IMR-90 (cell line): ENCODE data around the gene PPFIBP2. TPM values are rescaled to one million over a fixed set of nuclear protein-coding genes. Genes with fewer than 3 reads are reported as not detected.

ENCODE experiments used
- ATAC-seq: fragments of 200-7000 bp; cut with Tn5 transposase; 2 replicates; pipeline ENCODE4 v1.9.1; 2020; ENCODE audit warnings: low read depth, mild to moderate bottlenecking, moderate library complexity
- BruUV-seq: library from RNA; stranded (reverse); fragments of 400-500 nt; replicated peaks from 2 replicates; lab custom pipeline; 2021; lab: Mats Ljungman, UMichigan
- CTCF ChIA-PET: fragments of 300-600 bp; formaldehyde crosslinking; extraction: SDS; loops from one replicate; lab custom pipeline; 2021; ENCODE audit warnings: antibody characterized with exemption; lab: Yijun Ruan, JAX
- POLR2A ChIA-PET: fragments of 300-600 bp; sonication (Branson Sonifier 250); formaldehyde crosslinking; loops from one replicate; lab custom pipeline; 2022; ENCODE audit warnings: antibody characterized with exemption; ENCODE audit not compliant: unreplicated experiment; lab: Charles Lee
- DNase-seq: peaks from one replicate; pipeline ENCODE4 v3.0.0; 2013
- H2AFZ ChIP-seq: replicated peaks from 2 replicates; pipeline ENCODE3; 2013; ENCODE audit warnings: low read length, mild to moderate bottlenecking; ENCODE audit not compliant: poor library complexity
- H2AK5ac ChIP-seq: 2 replicates; pipeline ENCODE4 v1.6.1; 2013; ENCODE audit warnings: low read depth, low read length, inconsistent platforms
- H2AK9ac ChIP-seq: replicated peaks from 2 replicates; pipeline ENCODE3; 2013; ENCODE audit warnings: mild to moderate bottlenecking, low read depth, low read length, moderate library complexity; ENCODE audit not compliant: poor library complexity
- H2BK120ac ChIP-seq: 2 replicates; pipeline ENCODE4 v1.6.1; 2013; ENCODE audit warnings: low read depth, low read length, inconsistent platforms
- H2BK15ac ChIP-seq: 3 replicates; pipeline ENCODE4 v1.6.1; 2013; ENCODE audit warnings: low read depth, low read length, inconsistent platforms
- H2BK20ac ChIP-seq: 2 replicates; pipeline ENCODE4 v1.6.1; 2013; ENCODE audit warnings: low read depth, mild to moderate bottlenecking, inconsistent platforms, low read length, moderate library complexity
- H2BK5ac ChIP-seq: 2 replicates; pipeline ENCODE4 v1.6.1; 2013; ENCODE audit warnings: mild to moderate bottlenecking, low read depth, low read length, inconsistent platforms; ENCODE audit not compliant: poor library complexity, severe bottlenecking
- H3K14ac ChIP-seq: replicated peaks from 2 replicates; pipeline ENCODE4 v1.6.1; 2013; ENCODE audit warnings: low read depth, low read length, inconsistent platforms
- H3K18ac ChIP-seq: 2 replicates; pipeline ENCODE4 v1.6.1; 2013; ENCODE audit warnings: low read depth, low read length, control low read depth
- H3K23ac ChIP-seq: 2 replicates; pipeline ENCODE4 v1.6.1; 2013; ENCODE audit warnings: low read depth, low read length, inconsistent platforms
- H3K27ac ChIP-seq: 2 replicates; pipeline ENCODE4 v1.5.1; 2013; ENCODE audit warnings: mild to moderate bottlenecking, control low read depth, low read length; ENCODE audit not compliant: insufficient read depth
- H3K27me3 ChIP-seq: 2 replicates; pipeline ENCODE4 v1.6.1; 2013; ENCODE audit warnings: low read length; ENCODE audit not compliant: control insufficient read depth, insufficient read depth
- H3K36me3 ChIP-seq: 2 replicates; pipeline ENCODE4 v1.6.1; 2013; ENCODE audit warnings: low read length, mixed read lengths; ENCODE audit not compliant: control insufficient read depth, insufficient read depth
- H3K4ac ChIP-seq: 2 replicates; pipeline ENCODE4 v1.6.1; 2013; ENCODE audit warnings: low read depth, low read length, inconsistent platforms
- H3K4me1 ChIP-seq: 2 replicates; pipeline ENCODE4 v1.6.1; 2013; ENCODE audit warnings: low read length, mixed read lengths; ENCODE audit not compliant: control insufficient read depth, insufficient read depth
- H3K4me2 ChIP-seq: 2 replicates; pipeline ENCODE4 v1.6.1; 2013; ENCODE audit warnings: low read depth, mild to moderate bottlenecking, control low read depth, low read length, moderate library complexity
- H3K4me3 ChIP-seq: 2 replicates; pipeline ENCODE4 v1.5.1; 2013; ENCODE audit warnings: low read depth, mild to moderate bottlenecking, control low read depth, low read length, moderate library complexity; ENCODE audit not compliant: insufficient read depth
- H3K56ac ChIP-seq: 2 replicates; pipeline ENCODE4 v1.6.1; 2013; ENCODE audit warnings: low read length, inconsistent platforms; ENCODE audit not compliant: insufficient read depth; ENCODE audit errors: extremely low read depth
- H3K79me1 ChIP-seq, 2 experiments: 2 replicates each; pipeline ENCODE4 v1.6.1; 2013; ENCODE audit warnings: low read length in 2 of 2, inconsistent platforms in 1 of 2, low read depth in 1 of 2
- H3K9ac ChIP-seq: 2 replicates; pipeline ENCODE4 v1.6.1; 2013; ENCODE audit warnings: low read depth, low read length, control low read depth
- H3K9me1 ChIP-seq: 2 replicates; pipeline ENCODE4 v1.6.1; 2013; ENCODE audit warnings: low read length, inconsistent platforms; ENCODE audit not compliant: insufficient read depth
- H3K9me3 ChIP-seq: 2 replicates; pipeline ENCODE4 v1.6.1; 2013; ENCODE audit warnings: low read length; ENCODE audit not compliant: control insufficient read depth, insufficient read depth
- H4K20me1 ChIP-seq: 2 replicates; pipeline ENCODE4 v1.6.1; 2013; ENCODE audit warnings: low read length, inconsistent platforms; ENCODE audit not compliant: insufficient read depth
- H4K5ac ChIP-seq: 2 replicates; pipeline ENCODE4 v1.6.1; 2013; ENCODE audit warnings: mild to moderate bottlenecking, low read depth, low read length, control low read depth
- H4K8ac ChIP-seq, 2 experiments: 2 replicates each; pipeline ENCODE4 v1.6.1; 2013; ENCODE audit warnings: low read depth in 2 of 2, low read length in 2 of 2, control low read depth in 1 of 2, inconsistent platforms in 1 of 2
- H4K91ac ChIP-seq: 2 replicates; pipeline ENCODE4 v1.6.1; 2013; ENCODE audit warnings: low read depth, low read length, inconsistent platforms; ENCODE audit not compliant: insufficient read depth
- ELK1 ChIP-seq: fragments of 150-350 bp; IDR thresholded peaks from 2 replicates; pipeline ENCODE4 v1.6.1; 2016; ENCODE audit warnings: low read depth, mild to moderate bottlenecking, low read length, moderate library complexity, borderline replicate concordance
- FOS ChIP-seq: fragments of 150-350 bp; IDR thresholded peaks from 2 replicates; pipeline ENCODE4 v1.6.1; 2016; ENCODE audit warnings: low read depth, low read length
- MAZ ChIP-seq: IDR thresholded peaks from 2 replicates; pipeline ENCODE4 v1.6.1; 2012; ENCODE audit warnings: low read depth, mild to moderate bottlenecking, low read length, improper control_type of control experiment, moderate library complexity, borderline replicate concordance
- MXI1 ChIP-seq: IDR thresholded peaks from 2 replicates; pipeline ENCODE4 v1.6.1; 2012; ENCODE audit warnings: low read depth, mild to moderate bottlenecking, low read length, moderate library complexity, borderline replicate concordance
- NFE2L2 ChIP-seq: fragments of 150-350 bp; IDR thresholded peaks from 2 replicates; pipeline ENCODE4 v1.6.1; 2016; ENCODE audit warnings: low read depth, mild to moderate bottlenecking, low read length
- POLR2A ChIP-seq: IDR thresholded peaks from 2 replicates; pipeline ENCODE4 v1.6.1; 2012; ENCODE audit warnings: mild to moderate bottlenecking, low read depth, low read length
- RAD21 ChIP-seq: IDR thresholded peaks from 2 replicates; pipeline ENCODE4 v1.6.1; 2012; ENCODE audit warnings: low read length, improper control_type of control experiment
- SMC3 ChIP-seq: fragments of 150-350 bp; IDR thresholded peaks from 2 replicates; pipeline ENCODE4 v1.6.1; 2016; ENCODE audit warnings: low read depth, mild to moderate bottlenecking, antibody characterized with exemption, low read length, moderate library complexity
- USF2 ChIP-seq: fragments of 150-350 bp; IDR thresholded peaks from 2 replicates; pipeline ENCODE4 v1.6.1; 2017; ENCODE audit warnings: mild to moderate bottlenecking, antibody characterized with exemption, low read length, low read depth
- WGBS, 2 experiments: methylation state at CpG; one replicate each; pipeline versions ENCODE4 v1.1.5 to v1.1.7; 2013; ENCODE audit warnings: missing lambda C conversion rate in 2 of 2; ENCODE audit not compliant: insufficient read length in 1 of 2; ENCODE audit errors: extremely low coverage in 2 of 2; 5-methylcytosine and 5-hydroxymethylcytosine counted together
- dilution Hi-C: fragments of 300-500 bp; cut with HindIII; formaldehyde crosslinking; loops from one replicate; pipeline ENCODE4 v1.14.3; 2018; ENCODE audit warnings: low sequenced_read_pairs; ENCODE audit not compliant: unreplicated experiment
- in situ Hi-C: fragments of 300-500 bp; cut with MboI; formaldehyde crosslinking; loops from 3 replicates; pipeline ENCODE4 v1.14.3; 2019; ENCODE audit warnings: low sequenced_read_pairs, inconsistent platforms, mixed read lengths
- intact Hi-C: fragments of 100-400 bp; cut with micrococcal nuclease; formaldehyde crosslinking; loops from 2 replicates; pipeline ENCODE4 v1.10.0; 2022
- polyA plus RNA-seq, 3 experiments: library from polyadenylated mRNA; depleted of rRNA; stranded (reverse); fragments of >200 nt; gene quantifications; 2 replicates each; pipeline ENCODE4 v1.2.3, GENCODE V29; 2012; ENCODE audit warnings: low replicate concordance in 1 of 3
- total RNA-seq: library from RNA; depleted of rRNA; stranded (reverse); fragments of >200 nt; gene quantifications from 2 replicates; pipeline ENCODE4 v1.2.3, GENCODE V29; 2012

PPFIBP2 gene
- total and polyA plus RNA-seq, 2 of the 4 experiments (the other 2 are of a cell fraction) = 6.0 to 11.8 TPM

GRCh38 chr11:7544021-7544420 lies 30.2 kb downstream of the PPFIBP2 start:
- no peak for TF ChIP-seq RAD21
- no peak for TF ChIP-seq MAZ
- TF ChIP-seq SMC3 = no peak
- no peak for TF ChIP-seq FOS
- no peak for TF ChIP-seq NFE2L2
- TF ChIP-seq MXI1 = no peak
- TF ChIP-seq USF2 = no peak
- no peak for TF ChIP-seq POLR2A
- no peak for TF ChIP-seq ELK1
- ChIA-PET CTCF (interaction anchor here (1.0 kb wide), 1 partner anchor 14 kb away, joined by 3 read pairs; no protein-coding TSS in a partner anchor), POLR2A (no interaction called here)
- Histone ChIP-seq H3K36me3 (no peaks in the 10 kb centered on the region), H4K5ac (no peak overlapping the region), H2BK120ac (no peak overlapping the region), H4K20me1 (no peaks in the 10 kb centered on the region), H4K8ac (no peak overlapping the region), H3K4me1 (no peaks in the 10 kb centered on the region), H3K9me3 (no peaks in the 10 kb centered on the region), H4K91ac (no peak overlapping the region), H2AK9ac (no peak overlapping the region), H3K4me2 (no peak overlapping the region), H3K23ac (no peak overlapping the region), H3K9me1 (no peaks in the 10 kb centered on the region; the same call in 1 of the 2 replicates), H3K79me1 (no peaks in the 10 kb centered on the region), H2BK5ac (no peak overlapping the region), H2BK15ac (no peak overlapping the region), H3K27ac (no peak overlapping the region), H3K4me3 (no peak overlapping the region), H2BK20ac (no peak overlapping the region), H3K9ac (no peak overlapping the region), H3K4ac (no peak overlapping the region), H3K56ac (no peak overlapping the region), H3K18ac (no peak overlapping the region), H2AK5ac (no peak overlapping the region), H3K14ac (no peak overlapping the region), H3K27me3 (peaks cover 6% of the 10 kb centered on the region; the same call in 1 of the 2 replicates), H2AFZ (no peak overlapping the region)
- dilution Hi-C loops (no loop called here), intact Hi-C loops (no loop called here), in situ Hi-C loops (no loop called here)
- ATAC-seq (no peak), DNase-seq (no peak)
- BruUV-seq = no TSS peak
- WGBS, 2 experiments = no CpG with 5 or more reads among the region's 3 CpGs
